ENCODE measurements around the gene TAS2R8.

GRCh38 chr12:10759657-10760056 lies 47.4 kb downstream of the TAS2R8 start:
- TF ChIP-seq POLR2A (IDR thresholded peaks at IDR 0.05), result no peak
- no peak for TF ChIP-seq CTCF (IDR thresholded peaks at IDR 0.05)
